AG09309 (cell line): ENCODE data around the gene MANEA.
"Not testable (repeated sequence)": the region's sequence is repeated elsewhere in the genome, so short reads cannot be mapped to it uniquely, and the experiment has no call there.

ENCODE experiments used
- DNase-seq: peaks from one replicate; pipeline ENCODE4 v3.0.0-alpha.2; 2010; ENCODE audit warnings: low read depth
- H3K4me3 ChIP-seq: 2 replicates; pipeline ENCODE4 v1.5.1; 2011; ENCODE audit warnings: mild to moderate bottlenecking, low read depth, low read length, moderate library complexity; ENCODE audit not compliant: control insufficient read depth
- TF ChIP-seq, protein P1 (sequence below): IDR thresholded peaks from 2 replicates; pipeline ENCODE4 v1.5.1; 2011; ENCODE audit warnings: mild to moderate bottlenecking, low read depth, low read length, inconsistent platforms; ENCODE audit not compliant: insufficient read depth, control insufficient read depth; ENCODE audit errors: missing control alignments

Gene MANEA

DNA sequence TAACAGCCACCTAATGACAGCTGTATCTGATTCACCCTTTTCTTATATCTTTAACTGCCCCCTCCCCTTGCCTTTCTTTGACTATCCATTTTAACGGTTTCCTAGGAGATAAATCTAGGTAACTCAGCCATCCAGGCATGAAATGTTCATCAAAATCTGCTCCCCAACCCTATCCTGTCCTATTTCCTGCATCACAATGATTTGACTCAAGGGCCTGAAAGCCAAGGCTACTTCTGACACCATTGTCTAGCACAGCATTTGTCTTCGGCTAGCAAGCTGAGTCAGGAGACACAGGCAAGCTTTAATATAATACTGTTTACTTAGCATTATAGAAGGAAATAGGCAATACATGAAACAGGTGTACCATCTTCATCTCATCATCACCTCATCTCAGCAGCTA is 31.6 kb upstream of the MANEA start:
- TF ChIP-seq, protein P1, sequence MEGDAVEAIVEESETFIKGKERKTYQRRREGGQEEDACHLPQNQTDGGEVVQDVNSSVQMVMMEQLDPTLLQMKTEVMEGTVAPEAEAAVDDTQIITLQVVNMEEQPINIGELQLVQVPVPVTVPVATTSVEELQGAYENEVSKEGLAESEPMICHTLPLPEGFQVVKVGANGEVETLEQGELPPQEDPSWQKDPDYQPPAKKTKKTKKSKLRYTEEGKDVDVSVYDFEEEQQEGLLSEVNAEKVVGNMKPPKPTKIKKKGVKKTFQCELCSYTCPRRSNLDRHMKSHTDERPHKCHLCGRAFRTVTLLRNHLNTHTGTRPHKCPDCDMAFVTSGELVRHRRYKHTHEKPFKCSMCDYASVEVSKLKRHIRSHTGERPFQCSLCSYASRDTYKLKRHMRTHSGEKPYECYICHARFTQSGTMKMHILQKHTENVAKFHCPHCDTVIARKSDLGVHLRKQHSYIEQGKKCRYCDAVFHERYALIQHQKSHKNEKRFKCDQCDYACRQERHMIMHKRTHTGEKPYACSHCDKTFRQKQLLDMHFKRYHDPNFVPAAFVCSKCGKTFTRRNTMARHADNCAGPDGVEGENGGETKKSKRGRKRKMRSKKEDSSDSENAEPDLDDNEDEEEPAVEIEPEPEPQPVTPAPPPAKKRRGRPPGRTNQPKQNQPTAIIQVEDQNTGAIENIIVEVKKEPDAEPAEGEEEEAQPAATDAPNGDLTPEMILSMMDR, result no peak
- no peak overlapping the region for H3K4me3 ChIP-seq
- no peak for DNase-seq

DNA sequence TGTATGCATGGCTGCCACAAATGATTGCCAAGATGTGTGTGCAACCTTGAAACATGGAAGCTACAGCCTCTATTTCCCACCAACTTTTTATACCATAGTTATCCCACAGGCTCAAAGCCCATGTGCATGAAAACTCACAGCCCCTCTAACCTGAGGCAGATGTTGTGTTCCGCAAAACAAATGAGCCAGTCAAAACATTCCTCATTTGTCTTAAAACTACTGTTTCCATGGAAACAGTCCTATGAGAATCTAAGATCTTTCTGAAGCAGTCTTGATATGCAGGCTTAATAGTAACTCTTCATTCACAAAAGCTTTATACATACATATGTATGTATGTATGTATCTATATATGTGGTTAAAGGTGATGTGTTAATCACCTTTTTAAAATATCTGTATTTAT is 31.2 kb upstream of the MANEA start:
- DNase-seq, result no peak
- TF ChIP-seq, protein P1, result no peak
- no peak overlapping the region for H3K4me3 ChIP-seq

DNA sequence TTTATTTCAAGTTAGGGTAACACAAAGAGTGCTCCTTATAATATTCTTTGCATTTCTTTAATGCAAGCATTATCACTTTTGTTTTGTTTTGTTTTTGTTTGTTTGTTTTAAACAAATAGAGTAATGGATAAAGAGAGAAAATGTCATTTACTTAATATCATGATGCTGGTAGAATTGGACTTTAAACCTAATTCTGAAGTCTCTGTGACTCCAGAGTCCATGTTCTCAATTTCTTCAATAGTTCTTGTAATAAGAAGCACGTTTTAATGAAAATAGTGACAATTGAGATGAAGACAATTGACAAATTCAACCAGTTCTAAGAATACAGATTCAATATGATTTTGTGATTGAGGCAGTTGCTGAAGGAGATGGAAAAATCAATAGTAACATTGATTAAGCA is 30.3 kb upstream of the MANEA start:
- DNase-seq, result no peak
- no peak overlapping the region for H3K4me3 ChIP-seq
- TF ChIP-seq, protein P1, result no peak

DNA sequence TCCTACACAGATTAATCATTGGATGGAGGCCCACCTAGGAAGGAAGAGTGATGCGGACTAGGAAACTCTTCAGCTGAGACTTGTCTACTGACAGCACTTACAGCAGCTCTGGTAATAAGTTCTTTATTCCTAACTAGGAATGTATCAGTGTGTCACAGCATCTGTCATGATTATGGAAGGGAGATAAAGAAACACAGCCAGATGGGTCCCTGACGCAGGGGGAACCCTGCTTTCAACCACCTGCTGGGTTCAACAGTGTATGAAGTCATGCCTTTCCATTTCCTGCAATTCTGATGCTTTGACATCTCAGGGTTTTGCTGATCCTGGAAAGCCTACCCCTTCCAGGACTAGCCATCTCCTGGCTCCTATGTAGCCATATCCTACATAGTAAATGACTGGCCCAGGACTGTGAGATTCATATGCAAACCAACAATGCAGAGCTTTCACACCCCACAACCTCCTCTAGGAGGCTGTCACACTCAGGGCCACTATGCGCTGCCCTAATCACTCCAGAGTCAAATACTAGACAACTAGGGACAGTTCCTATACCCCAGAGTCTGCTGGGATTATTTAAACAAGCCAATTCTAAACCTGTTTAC is 29.0 kb upstream of the MANEA start:
- TF ChIP-seq, protein P1, result no peak
- no peak for DNase-seq
- H3K4me3 ChIP-seq, result no peak overlapping the region

DNA sequence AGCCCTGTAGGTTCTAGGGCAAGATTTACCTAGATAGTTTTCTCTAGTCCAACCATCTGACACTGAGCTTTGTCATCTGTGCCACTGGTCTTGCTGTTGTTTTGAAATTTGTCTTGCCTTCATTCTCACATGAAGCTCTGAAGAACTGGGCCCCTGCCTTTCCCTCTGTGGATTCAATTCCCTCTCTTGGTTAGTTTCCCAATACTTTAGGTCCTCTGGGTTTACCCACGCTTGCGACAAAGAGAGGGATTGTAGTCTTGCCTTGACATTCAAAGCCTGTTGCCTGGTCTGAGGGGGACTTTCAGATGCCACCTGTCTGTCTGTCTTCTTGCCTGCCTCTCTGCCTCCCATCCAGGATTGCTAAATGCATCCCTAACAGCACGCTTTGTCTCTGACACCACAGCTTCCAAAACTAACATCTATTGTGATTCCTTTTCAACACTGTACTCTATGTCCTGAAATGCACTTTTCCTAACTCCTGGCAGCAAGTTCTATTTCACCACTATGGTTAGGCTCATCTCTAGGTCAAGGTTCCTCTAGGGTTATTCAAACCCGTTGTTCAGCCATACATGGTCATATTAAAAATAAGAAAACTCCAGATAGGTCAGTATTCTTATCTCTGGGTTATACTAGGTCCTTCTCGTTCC is 25.5 kb upstream of the MANEA start:
- DNase-seq, result no peak
- no peak overlapping the region for H3K4me3 ChIP-seq
- TF ChIP-seq, protein P1, result no peak

DNA sequence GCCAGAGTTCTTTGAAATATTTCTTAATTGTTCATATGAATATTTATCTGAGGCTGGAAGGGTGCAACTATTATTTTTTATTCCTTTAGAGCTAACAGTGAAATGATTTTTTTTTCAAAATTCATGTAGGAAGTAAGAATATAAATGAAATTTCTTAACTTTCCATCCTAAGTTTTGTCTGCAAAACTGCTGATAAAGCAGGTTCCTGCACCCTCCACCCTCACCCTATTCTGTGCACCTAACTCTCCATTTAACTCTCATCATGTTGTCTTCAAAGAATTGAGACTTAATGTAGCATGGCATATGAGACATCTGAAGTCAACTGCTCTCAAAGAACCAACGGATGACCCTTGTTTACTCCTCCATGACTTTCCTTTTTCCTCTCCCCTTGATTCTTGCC is 23.5 kb upstream of the MANEA start:
- TF ChIP-seq, protein P1, result no peak
- no peak for DNase-seq
- no peak overlapping the region for H3K4me3 ChIP-seq

DNA sequence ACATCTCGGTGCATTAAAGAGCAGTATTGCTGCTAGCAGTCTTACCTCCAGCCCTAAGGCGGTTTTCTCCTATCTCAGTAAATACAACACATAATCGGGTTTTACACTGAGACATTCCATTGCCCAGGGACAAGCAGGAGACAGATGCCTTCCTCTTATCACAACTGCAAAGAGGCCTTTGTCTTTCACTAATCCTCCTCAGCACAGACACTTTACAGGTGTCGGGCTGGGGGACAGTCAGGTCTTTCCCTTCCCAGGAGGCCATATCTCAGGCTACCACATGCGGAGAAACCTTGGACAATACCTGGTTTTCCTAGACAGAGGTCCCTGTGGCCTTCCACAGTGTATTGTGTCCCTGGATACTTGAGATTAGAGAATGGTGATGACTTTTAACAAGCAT is 16.4 kb upstream of the MANEA start:
- not testable (repeated sequence) for H3K4me3 ChIP-seq, DNase-seq
